Coronary artery (tissue), 2 donors: ENCODE data around the gene LARP1.
"Not testable (repeated sequence)": the region's sequence is repeated elsewhere in the genome, so short reads cannot be mapped to it uniquely, and the experiment has no call there.

ENCODE experiments used
- DNase-seq: peaks from one replicate; pipeline ENCODE4 v3.0.0-alpha.2; 2017; ENCODE audit warnings: low spot score
- H3K27ac ChIP-seq, 2 donors: fragments of 200-600 bp; sonication (generic); one replicate each; pipeline ENCODE4 v1.5.1; 2016 to 2019
- H3K4me3 ChIP-seq: fragments of 200-600 bp; sonication (generic); 2 replicates; pipeline ENCODE4 v1.5.1; 2016; ENCODE audit warnings: mild to moderate bottlenecking, moderate library complexity
- CTCF ChIP-seq: fragments of 200-600 bp; sonication (generic); IDR thresholded peaks from one replicate; pipeline ENCODE4 v1.5.1; 2019; ENCODE audit warnings: antibody characterized with exemption

The LARP1 gene

GRCh38 chr5:154737667-154738320 lies 17.4 kb upstream of the LARP1 start:
- H3K4me3 ChIP-seq: no peak overlapping the region
- DNase-seq: no peak
- H3K27ac ChIP-seq: no peak overlapping the region
- no peak for TF ChIP-seq CTCF

GRCh38 chr5:154740483-154740882 lies 14.7 kb upstream of the LARP1 start:
- DNase-seq: no peak
- Histone ChIP-seq H3K27ac (no peak overlapping the region), H3K4me3 (no peak overlapping the region)
- no peak for TF ChIP-seq CTCF

- no peak for TF ChIP-seq CTCF
- no peak overlapping the region for H3K27ac ChIP-seq
- H3K4me3 ChIP-seq: no peak overlapping the region
- DNase-seq: no peak
Observed at GRCh38 chr5:154740957-154741356, 14.2 kb upstream of the LARP1 start.

GRCh38 chr5:154741415-154741814 lies 13.8 kb upstream of the LARP1 start:
- Histone ChIP-seq H3K27ac (no peak overlapping the region), H3K4me3 (no peak overlapping the region)
- no peak for DNase-seq
- no peak for TF ChIP-seq CTCF

- no peak for DNase-seq
- no peak for TF ChIP-seq CTCF
Observed at GRCh38 chr5:154743812-154744211, 11.4 kb upstream of the LARP1 start.

GRCh38 chr5:154745349-154745748 lies 9.8 kb upstream of the LARP1 start:
- no peak overlapping the region for H3K4me3 ChIP-seq
- no peak overlapping the region for H3K27ac ChIP-seq
- DNase-seq: no peak
- no peak for TF ChIP-seq CTCF

More at GRCh38 chr5:154743812-154744211, 11.4 kb upstream of the LARP1 start:
- Histone ChIP-seq H3K4me3 (no peak overlapping the region), H3K27ac (no peak overlapping the region)

GRCh38 chr5:154749491-154749890 lies 5.7 kb upstream of the LARP1 start:
- no peak for TF ChIP-seq CTCF
- H3K27ac ChIP-seq: no peak overlapping the region
- no peak for DNase-seq
- H3K4me3 ChIP-seq: no peak overlapping the region

- H3K4me3 ChIP-seq, H3K27ac ChIP-seq, DNase-seq: not testable (repeated sequence)
Observed at GRCh38 chr5:154750641-154751040, 4.5 kb upstream of the LARP1 start.
